Nephron (organoid): ENCODE measurements around the gene PIP5K1A.

Experiments
- H3K27ac Mint-ChIP-seq, 3 experiments: 2 replicates each; pipeline ENCODE4 v1.8.0; 2020; ENCODE audit warnings: mixed read lengths in 3 of 3, mild to moderate bottlenecking in 2 of 3, moderate library complexity in 1 of 3
- H3K27me3 Mint-ChIP-seq: 2 replicates; pipeline ENCODE4 v1.8.0; 2021; ENCODE audit warnings: low read depth, mild to moderate bottlenecking, moderate library complexity, mixed read lengths
- H3K36me3 Mint-ChIP-seq: 2 replicates; pipeline ENCODE4 v1.8.0; 2020; ENCODE audit warnings: low read depth, mixed read lengths
- H3K4me1 Mint-ChIP-seq: 2 replicates; pipeline ENCODE4 v1.8.0; 2020; ENCODE audit warnings: mixed read lengths
- H3K4me3 Mint-ChIP-seq, 3 experiments: 2 replicates each; pipeline ENCODE4 v1.8.0; 2020; ENCODE audit warnings: mild to moderate bottlenecking in 3 of 3, mixed read lengths in 3 of 3, moderate library complexity in 2 of 3
- H3K9me3 Mint-ChIP-seq: 2 replicates; pipeline ENCODE4 v1.8.0; 2020; ENCODE audit warnings: mixed read lengths
- CTCF ChIP-seq, 3 experiments: fragments of 200-600 bp; sonication (generic); IDR thresholded peaks; one replicate each; pipeline ENCODE4 v1.5.0; 2021; ENCODE audit warnings: antibody characterized with exemption in 3 of 3; ENCODE audit not compliant: unreplicated experiment in 3 of 3

The PIP5K1A gene

GRCh38 chr1:151213560-151213959, 15.2 kb downstream of the PIP5K1A start:
- no peaks in the 10 kb centered on the region for H3K9me3 Mint-ChIP-seq
- peaks cover 45% of the 10 kb centered on the region for H3K36me3 Mint-ChIP-seq
- H3K4me1 Mint-ChIP-seq: no peaks in the 10 kb centered on the region
- no peak for TF ChIP-seq CTCF (IDR thresholded peaks at IDR 0.05; ENCODE audit: unreplicated experiment in 3 of 3)
- H3K27ac Mint-ChIP-seq: peak overlapping the region in 1 of 3 experiments; percentile 1
- H3K4me3 Mint-ChIP-seq: no peak overlapping the region
- no peaks in the 10 kb centered on the region for H3K27me3 Mint-ChIP-seq

GRCh38 chr1:151221616-151222015, 23.3 kb downstream of the PIP5K1A start:
- no peaks in the 10 kb centered on the region for H3K4me1 Mint-ChIP-seq
- TF ChIP-seq CTCF (IDR thresholded peaks at IDR 0.05; ENCODE audit: unreplicated experiment in 3 of 3): no peak
- H3K9me3 Mint-ChIP-seq: no peaks in the 10 kb centered on the region
- peaks cover 30% of the 10 kb centered on the region for H3K36me3 Mint-ChIP-seq
- no peaks in the 10 kb centered on the region for H3K27me3 Mint-ChIP-seq
- no peak overlapping the region for H3K4me3 Mint-ChIP-seq
- H3K27ac Mint-ChIP-seq: no peak overlapping the region

GRCh38 chr1:151222130-151222529, 23.8 kb downstream of the PIP5K1A start:
- no peaks in the 10 kb centered on the region for H3K27me3 Mint-ChIP-seq
- H3K4me3 Mint-ChIP-seq: no peak overlapping the region
- peak overlapping the region in 1 of 3 experiments; percentile 40 for H3K27ac Mint-ChIP-seq
- H3K4me1 Mint-ChIP-seq: no peaks in the 10 kb centered on the region
- no peak for TF ChIP-seq CTCF (IDR thresholded peaks at IDR 0.05; ENCODE audit: unreplicated experiment in 3 of 3)
- peaks cover 33% of the 10 kb centered on the region for H3K36me3 Mint-ChIP-seq
- no peaks in the 10 kb centered on the region for H3K9me3 Mint-ChIP-seq

- peaks cover 88% of the 10 kb centered on the region for H3K36me3 Mint-ChIP-seq
- no peak overlapping the region for H3K27ac Mint-ChIP-seq
- H3K4me1 Mint-ChIP-seq: no peaks in the 10 kb centered on the region
- H3K27me3 Mint-ChIP-seq: no peaks in the 10 kb centered on the region
- no peak for TF ChIP-seq CTCF (IDR thresholded peaks at IDR 0.05; ENCODE audit: unreplicated experiment in 3 of 3)
- no peaks in the 10 kb centered on the region for H3K9me3 Mint-ChIP-seq
- H3K4me3 Mint-ChIP-seq: no peak overlapping the region
These were observed 36.9 kb downstream of the PIP5K1A start for GRCh38 chr1:151235235-151235634.

- no peaks in the 10 kb centered on the region for H3K9me3 Mint-ChIP-seq
- H3K36me3 Mint-ChIP-seq: peaks cover 82% of the 10 kb centered on the region
- no peak overlapping the region for H3K4me3 Mint-ChIP-seq
These were observed 39.5 kb downstream of the PIP5K1A start for GRCh38 chr1:151237678-151238466.

More at GRCh38 chr1:151237678-151238466, 39.5 kb downstream of the PIP5K1A start:
- no peak for TF ChIP-seq CTCF (IDR thresholded peaks at IDR 0.05; ENCODE audit: unreplicated experiment in 3 of 3)
- Mint-ChIP-seq H3K4me1 (no peaks in the 10 kb centered on the region), H3K27ac (no peak overlapping the region), H3K27me3 (no peaks in the 10 kb centered on the region)
